Stimulated activated effector memory CD8-positive, alpha-beta T cell treated with anti-CD3 and anti-CD28 coated beads, Interleukin-12 subunit alpha, Interleukin-12 subunit beta, amount 100 ng/mL, for 72 hours (primary cell): ENCODE data around the gene C3orf20.

ENCODE experiments used
- ATAC-seq: fragments of 150-1000 bp; cut with Tn5 transposase; 2 replicates; pipeline ENCODE4 v1.10.0; 2021
- DNase-seq, 2 donors: peaks; one replicate each; pipeline ENCODE4 v3.0.0; 2021 to 2022; ENCODE audit warnings: low spot score in 2 of 2
- H3K27ac Mint-ChIP-seq: one replicate; pipeline ENCODE4 v1.8.0; 2022; ENCODE audit warnings: mild to moderate bottlenecking, mixed read lengths
- H3K36me3 Mint-ChIP-seq: one replicate; pipeline ENCODE4 v1.8.0; 2022; ENCODE audit warnings: mild to moderate bottlenecking, mixed read lengths
- H3K4me1 Mint-ChIP-seq: one replicate; pipeline ENCODE4 v1.8.0; 2022; ENCODE audit warnings: mixed read lengths
- H3K4me3 Mint-ChIP-seq: one replicate; pipeline ENCODE4 v1.8.0; 2022; ENCODE audit warnings: mild to moderate bottlenecking, mixed read lengths
- H3K9me3 Mint-ChIP-seq: one replicate; pipeline ENCODE4 v1.8.0; 2022; ENCODE audit warnings: mixed read lengths

The C3orf20 gene

GRCh38 chr3:14676881-14677280 lies 1.9 kb downstream of the C3orf20 start:
- ATAC-seq (no peak), DNase-seq (no peak)
- H3K36me3 Mint-ChIP-seq: peaks cover 27% of the 10 kb centered on the region
- peak overlapping the region; percentile 35 for H3K27ac Mint-ChIP-seq
- H3K9me3 Mint-ChIP-seq: peaks cover 3% of the 10 kb centered on the region
- no peak overlapping the region for H3K4me3 Mint-ChIP-seq
- H3K4me1 Mint-ChIP-seq: no peaks in the 10 kb centered on the region

GRCh38 chr3:14678015-14678503 lies 3.1 kb downstream of the C3orf20 start:
- no peak for DNase-seq

GRCh38 chr3:14680115-14680514 lies 5.2 kb downstream of the C3orf20 start:
- Mint-ChIP-seq H3K27ac (no peak overlapping the region), H3K9me3 (peaks cover 3% of the 10 kb centered on the region), H3K4me3 (no peak overlapping the region), H3K4me1 (no peaks in the 10 kb centered on the region), H3K36me3 (no peaks in the 10 kb centered on the region)
- no peak for DNase-seq
- no peak for ATAC-seq

More at GRCh38 chr3:14678015-14678503, 3.1 kb downstream of the C3orf20 start:
- H3K27ac Mint-ChIP-seq: no peak overlapping the region
- H3K4me3 Mint-ChIP-seq: no peak overlapping the region
- no peak for ATAC-seq
- no peaks in the 10 kb centered on the region for H3K4me1 Mint-ChIP-seq
- peaks cover 15% of the 10 kb centered on the region for H3K36me3 Mint-ChIP-seq
- H3K9me3 Mint-ChIP-seq: peaks cover 3% of the 10 kb centered on the region

DNA sequence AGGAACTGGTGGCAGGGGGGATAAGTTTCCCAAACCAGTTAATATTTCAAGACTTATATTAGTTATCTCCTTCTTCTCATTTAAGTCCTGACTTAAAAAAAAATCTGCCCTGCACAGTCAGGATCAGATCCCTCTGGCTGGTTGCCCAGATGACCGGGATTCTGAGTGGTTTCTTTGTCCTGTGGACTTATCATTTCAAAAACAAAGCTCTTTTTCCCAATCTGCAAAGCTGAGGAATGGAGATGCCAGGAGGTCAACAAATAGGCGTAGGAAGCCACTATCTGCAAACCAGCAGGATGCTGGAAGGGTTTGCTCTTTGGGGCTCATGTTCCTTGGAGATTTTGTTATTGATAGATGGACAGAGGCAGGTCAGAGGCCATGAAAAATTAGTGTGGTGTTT lies 5.8 kb downstream of the C3orf20 start:
- Mint-ChIP-seq H3K4me1 (no peaks in the 10 kb centered on the region), H3K36me3 (no peaks in the 10 kb centered on the region), H3K27ac (no peak overlapping the region), H3K9me3 (peaks cover 3% of the 10 kb centered on the region), H3K4me3 (no peak overlapping the region)
- no peak for DNase-seq
- no peak for ATAC-seq

GRCh38 chr3:14684447-14684846 lies 9.5 kb downstream of the C3orf20 start:
- Mint-ChIP-seq H3K9me3 (peaks cover 3% of the 10 kb centered on the region), H3K36me3 (no peaks in the 10 kb centered on the region), H3K27ac (no peak overlapping the region), H3K4me3 (no peak overlapping the region), H3K4me1 (peaks cover 3% of the 10 kb centered on the region)
- ATAC-seq: no peak
- DNase-seq: no peak

DNA sequence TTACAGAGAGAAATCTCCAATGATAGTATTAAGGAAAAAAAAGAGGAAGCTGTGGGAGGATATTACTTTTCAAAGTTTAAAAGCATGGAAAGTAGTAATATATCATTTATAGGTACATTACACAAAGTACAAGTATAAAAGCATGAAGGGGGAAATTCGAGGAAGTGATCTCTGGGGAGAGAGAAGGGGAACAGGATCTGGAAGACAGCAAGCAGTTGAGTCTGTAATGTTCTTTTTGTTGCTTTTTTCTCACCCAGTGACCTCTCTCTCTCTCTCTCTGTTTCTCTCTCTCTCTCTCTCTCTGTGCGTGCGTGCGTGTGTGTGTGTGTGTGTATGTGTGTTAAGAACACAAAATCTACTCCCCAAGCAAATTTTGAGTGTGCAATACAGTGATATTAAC lies 10.2 kb downstream of the C3orf20 start:
- Mint-ChIP-seq H3K36me3 (no peaks in the 10 kb centered on the region), H3K4me1 (peaks cover 6% of the 10 kb centered on the region), H3K27ac (no peak overlapping the region), H3K9me3 (peaks cover 2% of the 10 kb centered on the region), H3K4me3 (no peak overlapping the region)
- ATAC-seq: no peak
- no peak for DNase-seq

DNA sequence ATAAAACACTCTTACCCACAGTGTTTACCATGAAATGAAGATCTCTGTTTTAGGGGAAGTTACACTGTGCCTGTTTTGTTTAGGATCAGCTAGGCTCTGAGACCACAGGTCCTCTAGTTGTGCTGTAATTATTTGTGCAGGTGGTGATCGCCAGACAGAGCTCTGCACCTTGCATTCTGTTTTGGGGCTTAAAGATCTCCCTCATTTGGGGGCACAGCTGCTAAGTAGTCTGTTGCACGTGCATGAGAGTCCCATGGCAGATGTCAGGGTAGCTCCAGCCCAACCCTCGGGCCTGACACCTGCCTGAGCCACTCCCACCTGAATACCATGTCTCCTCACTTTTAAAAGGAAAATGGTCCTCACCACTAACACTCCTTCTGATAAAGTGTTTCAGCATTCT lies 12.4 kb downstream of the C3orf20 start:
- ATAC-seq: no peak
- Mint-ChIP-seq H3K4me1 (peaks cover 6% of the 10 kb centered on the region), H3K4me3 (no peak overlapping the region), H3K36me3 (no peaks in the 10 kb centered on the region), H3K27ac (no peak overlapping the region), H3K9me3 (no peaks in the 10 kb centered on the region)
- no peak for DNase-seq

DNA sequence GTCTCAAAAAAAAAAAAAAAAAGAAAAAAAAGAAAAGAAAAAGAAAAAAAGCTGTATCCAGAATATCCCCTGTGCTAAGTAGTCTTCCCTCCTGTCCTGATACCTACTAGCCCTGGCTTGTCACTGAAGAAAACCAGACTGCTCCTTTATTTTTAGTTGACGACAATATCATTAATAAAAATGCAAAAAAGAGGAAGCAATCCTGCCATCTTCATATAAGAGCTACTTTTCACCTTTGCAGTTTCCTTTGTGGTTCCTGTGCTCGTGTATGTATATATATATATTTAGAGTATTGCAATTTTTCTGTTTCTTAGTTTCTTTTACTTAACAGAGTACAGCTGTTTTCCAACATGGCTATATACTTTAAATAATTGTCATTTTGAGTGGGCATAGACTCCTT lies 13.6 kb downstream of the C3orf20 start:
- Mint-ChIP-seq H3K4me1 (peaks cover 6% of the 10 kb centered on the region), H3K27ac (no peak overlapping the region), H3K4me3 (no peak overlapping the region), H3K36me3 (no peaks in the 10 kb centered on the region), H3K9me3 (no peaks in the 10 kb centered on the region)
- ATAC-seq (no peak), DNase-seq (no peak)

GRCh38 chr3:14689247-14689980 lies 14.5 kb downstream of the C3orf20 start:
- DNase-seq (no peak), ATAC-seq (peak; percentile 78)
- H3K36me3 Mint-ChIP-seq: no peaks in the 10 kb centered on the region
- no peaks in the 10 kb centered on the region for H3K9me3 Mint-ChIP-seq
- no peak overlapping the region for H3K4me3 Mint-ChIP-seq
- peaks cover 6% of the 10 kb centered on the region for H3K4me1 Mint-ChIP-seq
- H3K27ac Mint-ChIP-seq: no peak overlapping the region

DNA sequence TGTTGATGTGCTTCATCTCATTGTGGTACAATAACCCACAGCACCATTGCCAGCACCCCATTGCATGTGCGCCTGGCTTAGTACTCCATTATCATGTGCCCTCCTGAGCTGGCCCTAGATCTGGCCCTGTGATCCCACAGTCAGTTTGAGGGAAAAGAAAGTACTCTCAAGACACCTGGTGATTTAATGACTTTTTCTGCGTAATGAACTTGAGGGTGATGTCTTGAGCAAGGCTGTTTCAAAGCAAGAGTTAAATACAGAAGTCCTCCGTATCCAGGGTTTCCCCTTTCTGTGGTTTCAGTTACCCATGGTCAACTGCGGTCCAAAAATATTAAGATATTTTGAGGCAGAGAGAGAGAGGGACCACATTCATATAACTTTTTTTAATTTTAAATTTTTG lies 16.3 kb downstream of the C3orf20 start:
- no peaks in the 10 kb centered on the region for H3K36me3 Mint-ChIP-seq
- no peak overlapping the region for H3K27ac Mint-ChIP-seq
- DNase-seq (no peak), ATAC-seq (no peak)
- no peaks in the 10 kb centered on the region for H3K9me3 Mint-ChIP-seq
- H3K4me1 Mint-ChIP-seq: peaks cover 6% of the 10 kb centered on the region
- no peak overlapping the region for H3K4me3 Mint-ChIP-seq

DNA sequence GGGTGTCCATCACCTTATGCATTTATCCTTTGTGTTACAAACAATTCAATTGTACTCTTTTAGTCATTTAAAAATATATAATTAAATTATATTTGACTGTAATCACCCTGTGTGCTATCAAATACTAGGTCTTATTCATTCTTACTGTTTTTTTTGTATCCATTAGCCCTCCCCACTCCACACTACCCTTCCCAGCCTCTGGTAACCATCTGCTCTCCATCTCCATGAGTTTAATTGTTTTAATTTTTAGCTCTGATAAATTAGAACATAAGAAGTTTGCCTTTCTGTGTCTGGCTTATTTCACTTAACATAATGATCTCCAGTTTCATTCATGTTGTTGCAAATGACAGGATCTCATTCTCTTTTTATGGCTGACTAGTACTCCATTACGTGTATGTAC lies 16.8 kb downstream of the C3orf20 start:
- no peak overlapping the region for H3K27ac Mint-ChIP-seq
- no peaks in the 10 kb centered on the region for H3K9me3 Mint-ChIP-seq
- H3K4me3 Mint-ChIP-seq: no peak overlapping the region
- ATAC-seq (no peak), DNase-seq (no peak)
- H3K4me1 Mint-ChIP-seq: peaks cover 6% of the 10 kb centered on the region
- H3K36me3 Mint-ChIP-seq: no peaks in the 10 kb centered on the region

- no peak for DNase-seq
- no peak overlapping the region for H3K27ac Mint-ChIP-seq
- H3K4me1 Mint-ChIP-seq: no peaks in the 10 kb centered on the region
- peaks cover 3% of the 10 kb centered on the region for H3K9me3 Mint-ChIP-seq
- H3K36me3 Mint-ChIP-seq: no peaks in the 10 kb centered on the region
- no peak for ATAC-seq
- no peak overlapping the region for H3K4me3 Mint-ChIP-seq
These were observed 23.8 kb downstream of the C3orf20 start for GRCh38 chr3:14698601-14699244.

- Mint-ChIP-seq H3K36me3 (no peaks in the 10 kb centered on the region), H3K4me1 (no peaks in the 10 kb centered on the region), H3K9me3 (peaks cover 3% of the 10 kb centered on the region), H3K27ac (no peak overlapping the region), H3K4me3 (no peak overlapping the region)
- ATAC-seq (no peak), DNase-seq (no peak)
These were observed 24.7 kb downstream of the C3orf20 start for GRCh38 chr3:14699643-14700042.

DNA sequence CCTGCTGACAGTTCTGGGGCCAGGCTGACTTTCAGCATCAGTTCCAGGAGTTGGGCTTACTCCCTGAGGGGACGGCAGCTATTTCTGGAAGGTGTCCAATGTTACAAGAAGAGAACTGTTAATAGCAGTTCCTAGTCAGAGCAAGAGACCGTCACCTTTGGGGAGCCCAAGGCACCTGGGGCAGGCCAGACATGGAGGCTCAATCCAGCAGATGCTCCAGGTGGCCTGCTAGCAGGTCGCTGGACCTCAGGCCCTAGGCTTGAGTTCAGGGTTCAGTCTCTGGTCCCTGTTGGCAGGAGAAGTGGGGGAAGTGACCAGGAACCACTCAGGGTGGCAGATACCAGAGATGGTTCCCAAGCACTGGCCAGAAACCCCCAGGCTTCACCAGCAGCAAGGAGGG lies 25.9 kb downstream of the C3orf20 start:
- no peak overlapping the region for H3K27ac Mint-ChIP-seq
- ATAC-seq (no peak), DNase-seq (no peak)
- H3K4me1 Mint-ChIP-seq: no peaks in the 10 kb centered on the region
- H3K9me3 Mint-ChIP-seq: peaks cover 3% of the 10 kb centered on the region
- no peak overlapping the region for H3K4me3 Mint-ChIP-seq
- no peaks in the 10 kb centered on the region for H3K36me3 Mint-ChIP-seq

DNA sequence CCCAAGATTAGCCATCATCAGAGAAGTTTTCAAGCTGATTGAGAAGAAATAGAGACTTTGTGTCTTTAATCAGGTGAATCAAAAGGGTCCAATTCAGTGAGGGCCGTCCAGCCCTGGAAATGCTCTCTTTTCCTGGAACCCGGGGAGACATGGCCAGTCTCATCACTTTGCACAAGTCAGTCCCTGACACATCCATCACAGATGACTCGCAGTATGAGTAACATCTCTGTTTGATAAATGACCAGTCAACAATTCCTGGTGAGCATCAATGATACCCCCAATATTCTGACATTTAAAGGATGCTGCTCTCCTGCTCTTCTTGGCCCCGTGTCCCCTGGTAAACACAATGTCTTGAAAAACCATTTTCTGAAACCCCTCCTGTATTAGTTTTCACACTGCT lies 26.7 kb downstream of the C3orf20 start:
- ATAC-seq: peak; percentile 25
- no peak for DNase-seq
- Mint-ChIP-seq H3K9me3 (peaks cover 3% of the 10 kb centered on the region), H3K27ac (no peak overlapping the region), H3K4me3 (no peak overlapping the region), H3K4me1 (no peaks in the 10 kb centered on the region), H3K36me3 (no peaks in the 10 kb centered on the region)

- no peaks in the 10 kb centered on the region for H3K4me1 Mint-ChIP-seq
- peaks cover under 1% of the 10 kb centered on the region for H3K9me3 Mint-ChIP-seq
- H3K4me3 Mint-ChIP-seq: no peak overlapping the region
- H3K27ac Mint-ChIP-seq: no peak overlapping the region
- H3K36me3 Mint-ChIP-seq: no peaks in the 10 kb centered on the region
- DNase-seq (no peak), ATAC-seq (no peak)
These were observed 28.3 kb downstream of the C3orf20 start for GRCh38 chr3:14703128-14703750.
